ENCODE measurements around the gene SOX13. TPM values are rescaled to one million over a fixed set of nuclear protein-coding genes. Genes with fewer than 3 reads are reported as not detected.

Gene SOX13
- total RNA-seq, 1 experiment from 2014 or later, result 31.5 TPM

DNA sequence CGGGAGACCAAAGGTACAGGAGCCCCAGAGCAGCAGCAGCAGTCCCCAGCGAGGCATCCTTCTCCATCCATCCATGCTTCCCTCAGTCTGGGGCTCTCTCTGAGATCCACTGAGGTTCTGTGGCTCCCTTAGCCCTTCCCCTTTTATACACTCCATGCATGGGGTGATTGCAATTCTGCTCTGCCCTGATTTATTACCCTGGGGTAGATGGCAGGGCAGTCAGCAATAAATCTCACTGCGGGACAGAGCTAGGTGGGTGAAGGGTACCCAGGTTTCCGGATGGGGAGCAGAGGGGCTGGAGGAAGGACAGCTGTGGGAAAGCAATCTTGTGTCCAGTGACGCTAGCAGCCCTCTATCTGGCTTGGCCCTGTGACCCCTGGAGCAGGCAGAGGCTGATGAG is 93.3 kb downstream of the SOX13 start, which contains the start of gene REN:
REN (minus strand) TSS at position 119 of the 400 bp plus-strand sequence; CDS start at position 75, 44 bp downstream.
- H3K4me3 Mint-ChIP-seq (ENCODE audit: unreplicated experiment), result no peak within 1 kb of the TSS
- no TSS peak for BruUV-seq (replicated peaks)
- no peak within 1 kb of the TSS for H3K27ac Mint-ChIP-seq (ENCODE audit: unreplicated experiment)
- Histone ChIP-seq H3K9me3 (peaks cover 11% of the 10 kb centered on the region; the same call in 1 of the 2 replicates), H3K36me3 (ENCODE audit: control insufficient read depth, insufficient read depth, low read length) (no peaks in the 10 kb centered on the region), H3K4me1 (no peaks in the 10 kb centered on the region), H3K27me3 (replicated peaks; ENCODE audit: control insufficient read depth, insufficient read depth, low read length) (no peaks in the 10 kb centered on the region), H3K4me3 (ENCODE audit: low read depth, low read length) (no peak within 1 kb of the TSS)
- H3K36me3 Mint-ChIP-seq (ENCODE audit: insufficient read depth, unreplicated experiment), result no peaks in the 10 kb centered on the region
- no peaks in the 10 kb centered on the region for H3K27me3 Mint-ChIP-seq (ENCODE audit: insufficient read depth, unreplicated experiment)
- intact Hi-C loops (cut with micrococcal nuclease; ENCODE audit: unreplicated experiment), result no loop called here
- ChIA-PET POLR2A (no interaction called here), CTCF (no interaction called here)
- no peak for DNase-seq
- no peaks in the 10 kb centered on the region for H3K9me3 Mint-ChIP-seq (ENCODE audit: unreplicated experiment)
- H3K4me1 Mint-ChIP-seq (ENCODE audit: low read depth, unreplicated experiment), result no peaks in the 10 kb centered on the region
- TF ChIP-seq CTCF (IDR thresholded peaks at IDR 0.05; ENCODE audit: insufficient read depth in 1 of 2, low read depth in 1 of 2, low read length in 1 of 2, severe bottlenecking in 1 of 2, unreplicated experiment in 1 of 2), result no peak

DNA sequence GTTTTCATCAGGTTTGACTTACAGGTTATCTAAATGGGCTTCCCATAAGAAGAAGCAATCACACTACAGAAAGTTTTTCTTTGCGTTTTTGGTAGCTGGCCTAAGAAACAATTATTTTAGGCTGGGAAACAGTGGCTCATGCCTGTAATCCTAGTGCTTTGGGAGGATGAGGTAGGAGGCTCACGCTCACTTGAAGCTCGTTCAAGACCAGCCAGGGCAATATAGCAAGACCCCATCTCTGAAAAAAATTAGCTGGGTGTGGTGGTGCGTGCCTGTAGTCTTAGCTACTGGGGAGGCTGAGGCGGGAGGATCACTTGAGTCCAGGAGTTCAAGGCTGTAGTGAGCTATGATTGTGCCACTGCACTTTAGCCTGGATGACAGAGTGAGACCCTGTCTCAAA is 94.8 kb downstream of the SOX13 start:
- H3K27me3 ChIP-seq (replicated peaks; ENCODE audit: control insufficient read depth, insufficient read depth, low read length), result no peaks in the 10 kb centered on the region
- no peak overlapping the region for H3K4me3 ChIP-seq (ENCODE audit: low read depth, low read length)
- H3K4me1 Mint-ChIP-seq (ENCODE audit: low read depth, unreplicated experiment), result peaks cover 9% of the 10 kb centered on the region
- intact Hi-C loops (cut with micrococcal nuclease; ENCODE audit: unreplicated experiment), result no loop called here
- no peaks in the 10 kb centered on the region for H3K36me3 Mint-ChIP-seq (ENCODE audit: insufficient read depth, unreplicated experiment)
- DNase-seq, result no peak
- no peak overlapping the region for H3K27ac Mint-ChIP-seq (ENCODE audit: unreplicated experiment)
- no peak overlapping the region for H3K4me3 Mint-ChIP-seq (ENCODE audit: unreplicated experiment)
- H3K36me3 ChIP-seq (ENCODE audit: control insufficient read depth, insufficient read depth, low read length), result no peaks in the 10 kb centered on the region
- BruUV-seq (replicated peaks), result no TSS peak
- peaks cover 11% of the 10 kb centered on the region; the same call in 1 of the 2 replicates for H3K9me3 ChIP-seq
- no peak for TF ChIP-seq CTCF (IDR thresholded peaks at IDR 0.05; ENCODE audit: insufficient read depth in 1 of 2, low read depth in 1 of 2, low read length in 1 of 2, severe bottlenecking in 1 of 2, unreplicated experiment in 1 of 2)
- H3K27me3 Mint-ChIP-seq (ENCODE audit: insufficient read depth, unreplicated experiment), result no peaks in the 10 kb centered on the region
- H3K4me1 ChIP-seq, result peaks cover 11% of the 10 kb centered on the region
- H3K9me3 Mint-ChIP-seq (ENCODE audit: unreplicated experiment), result peaks cover 12% of the 10 kb centered on the region
- ChIA-PET POLR2A (no interaction called here), CTCF (interaction anchor here (1.0 kb wide), 1 partner anchor 307 kb away, joined by 3 read pairs; no protein-coding TSS in a partner anchor)

GRCh38 chr1:204169858-204170257 is 96.9 kb downstream of the SOX13 start:
- no peak for TF ChIP-seq CTCF (IDR thresholded peaks at IDR 0.05; ENCODE audit: insufficient read depth in 1 of 2, low read depth in 1 of 2, low read length in 1 of 2, severe bottlenecking in 1 of 2, unreplicated experiment in 1 of 2)
- CTCF ChIA-PET, result no interaction called here
- no TSS peak for BruUV-seq (replicated peaks)
- Mint-ChIP-seq H3K9me3 (ENCODE audit: unreplicated experiment) (peaks cover 12% of the 10 kb centered on the region), H3K4me1 (ENCODE audit: low read depth, unreplicated experiment) (peaks cover 9% of the 10 kb centered on the region), H3K36me3 (ENCODE audit: insufficient read depth, unreplicated experiment) (no peaks in the 10 kb centered on the region), H3K27me3 (ENCODE audit: insufficient read depth, unreplicated experiment) (no peaks in the 10 kb centered on the region), H3K4me3 (ENCODE audit: unreplicated experiment) (no peak overlapping the region), H3K27ac (ENCODE audit: unreplicated experiment) (no peak overlapping the region)
- H3K27me3 ChIP-seq (replicated peaks; ENCODE audit: control insufficient read depth, insufficient read depth, low read length), result no peaks in the 10 kb centered on the region
- no peak overlapping the region for H3K4me3 ChIP-seq (ENCODE audit: low read depth, low read length)
- H3K36me3 ChIP-seq (ENCODE audit: control insufficient read depth, insufficient read depth, low read length), result no peaks in the 10 kb centered on the region
- intact Hi-C loops (cut with micrococcal nuclease; ENCODE audit: unreplicated experiment), result no loop called here
- POLR2A ChIA-PET, result no interaction called here
- peaks cover 11% of the 10 kb centered on the region; the same call in 1 of the 2 replicates for H3K9me3 ChIP-seq
- no peak for DNase-seq
- H3K4me1 ChIP-seq, result peaks cover 11% of the 10 kb centered on the region
